HEK293 (cell line): ENCODE measurements around the gene ARMCX2.

Source experiments
- GLIS2 ChIP-seq: fragments of 450-650 bp; formaldehyde crosslinking; IDR thresholded peaks from 2 replicates; pipeline ENCODE4 v1.5.1; 2016; ENCODE audit warnings: missing biosample characterization, missing genetic modification characterization
- HIC1 ChIP-seq: fragments of 450-650 bp; formaldehyde crosslinking; IDR thresholded peaks from 2 replicates; pipeline ENCODE4 v1.5.1; 2016; ENCODE audit warnings: missing biosample characterization, missing genetic modification characterization
- INSM2 ChIP-seq: fragments of 450-650 bp; formaldehyde crosslinking; IDR thresholded peaks from 2 replicates; pipeline ENCODE4 v1.5.1; 2016; ENCODE audit warnings: missing biosample characterization, missing genetic modification characterization
- PRDM1 ChIP-seq: fragments of 450-650 bp; formaldehyde crosslinking; IDR thresholded peaks from 2 replicates; pipeline ENCODE4; 2016; ENCODE audit warnings: missing biosample characterization, missing genetic modification characterization
- REPIN1 ChIP-seq: fragments of 450-650 bp; formaldehyde crosslinking; IDR thresholded peaks from 2 replicates; pipeline ENCODE4 v1.5.1; 2017; ENCODE audit warnings: missing biosample characterization, missing genetic modification characterization, low read depth
- TCF7L2 ChIP-seq: IDR thresholded peaks from 2 replicates; pipeline ENCODE4 v1.6.1; 2011; ENCODE audit warnings: low read depth, mild to moderate bottlenecking, inconsistent platforms, low read length, moderate library complexity, borderline replicate concordance
- ZNF274 ChIP-seq, 2 experiments: fragments of 200-500 bp in 1 of 2; fragments of 450-650 bp in 1 of 2; sonication (Bioruptor generic) in 1 of 2; formaldehyde crosslinking in 1 of 2; IDR thresholded peaks; 2 replicates each; pipeline versions ENCODE4 v1.5.1 to v1.6.1; 2014 to 2016; ENCODE audit warnings: borderline replicate concordance in 1 of 2, inconsistent platforms in 1 of 2, low read length in 1 of 2, missing biosample characterization in 1 of 2, missing genetic modification characterization in 1 of 2
- ZNF350 ChIP-seq: fragments of 450-650 bp; formaldehyde crosslinking; IDR thresholded peaks from 2 replicates; pipeline ENCODE4 v1.5.0; 2017; ENCODE audit warnings: missing biosample characterization, mild to moderate bottlenecking, missing genetic modification characterization
- ZNF423 ChIP-seq: fragments of 450-650 bp; formaldehyde crosslinking; IDR thresholded peaks from 2 replicates; pipeline ENCODE4 v1.5.1; 2016; ENCODE audit warnings: missing biosample characterization, missing genetic modification characterization
- ZNF514 ChIP-seq: fragments of 450-650 bp; formaldehyde crosslinking; IDR thresholded peaks from 2 replicates; pipeline ENCODE4 v1.5.1; 2016; ENCODE audit warnings: missing biosample characterization, missing genetic modification characterization
- ZNF585B ChIP-seq: fragments of 450-650 bp; formaldehyde crosslinking; IDR thresholded peaks from 2 replicates; pipeline ENCODE4 v1.5.1; 2016; ENCODE audit warnings: missing biosample characterization, missing genetic modification characterization
- ZNF624 ChIP-seq: fragments of 450-650 bp; formaldehyde crosslinking; IDR thresholded peaks from 2 replicates; pipeline ENCODE4 v1.5.1; 2017; ENCODE audit warnings: missing biosample characterization, missing genetic modification characterization
- TF ChIP-seq, protein P1 (sequence below): fragments of 450-650 bp; formaldehyde crosslinking; IDR thresholded peaks from 2 replicates; pipeline ENCODE4 v1.5.1; 2016; ENCODE audit warnings: missing biosample characterization, missing genetic modification characterization
- TF ChIP-seq, protein P2 (sequence below): fragments of 450-650 bp; formaldehyde crosslinking; IDR thresholded peaks from 2 replicates; pipeline ENCODE4 v1.5.1; 2016; ENCODE audit warnings: missing biosample characterization, missing genetic modification characterization

DNA sequence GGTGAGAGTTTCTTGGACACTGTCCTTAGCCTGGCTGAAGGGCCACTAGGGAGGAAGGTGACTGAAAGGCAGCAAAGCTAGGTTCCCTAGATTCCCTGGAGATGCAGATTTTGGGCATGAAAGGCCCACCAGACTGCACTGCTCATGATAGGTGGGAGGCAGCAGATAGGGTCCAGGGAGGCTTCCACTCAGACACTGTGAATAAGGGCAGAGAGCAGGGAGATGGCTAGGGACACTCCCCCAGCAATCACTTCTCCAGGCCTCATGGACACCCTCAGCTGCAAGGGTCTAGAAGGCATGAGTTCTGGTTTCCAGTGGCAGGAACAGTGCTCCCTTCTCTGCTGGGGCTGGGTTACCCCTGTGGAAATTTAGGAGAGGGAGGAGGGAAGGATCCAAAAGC lies 20.1 kb downstream of the ARMCX2 start:
- no peak for TF ChIP-seq PRDM1 (tag by site-specific recombination)
- TF ChIP-seq, protein P1, sequence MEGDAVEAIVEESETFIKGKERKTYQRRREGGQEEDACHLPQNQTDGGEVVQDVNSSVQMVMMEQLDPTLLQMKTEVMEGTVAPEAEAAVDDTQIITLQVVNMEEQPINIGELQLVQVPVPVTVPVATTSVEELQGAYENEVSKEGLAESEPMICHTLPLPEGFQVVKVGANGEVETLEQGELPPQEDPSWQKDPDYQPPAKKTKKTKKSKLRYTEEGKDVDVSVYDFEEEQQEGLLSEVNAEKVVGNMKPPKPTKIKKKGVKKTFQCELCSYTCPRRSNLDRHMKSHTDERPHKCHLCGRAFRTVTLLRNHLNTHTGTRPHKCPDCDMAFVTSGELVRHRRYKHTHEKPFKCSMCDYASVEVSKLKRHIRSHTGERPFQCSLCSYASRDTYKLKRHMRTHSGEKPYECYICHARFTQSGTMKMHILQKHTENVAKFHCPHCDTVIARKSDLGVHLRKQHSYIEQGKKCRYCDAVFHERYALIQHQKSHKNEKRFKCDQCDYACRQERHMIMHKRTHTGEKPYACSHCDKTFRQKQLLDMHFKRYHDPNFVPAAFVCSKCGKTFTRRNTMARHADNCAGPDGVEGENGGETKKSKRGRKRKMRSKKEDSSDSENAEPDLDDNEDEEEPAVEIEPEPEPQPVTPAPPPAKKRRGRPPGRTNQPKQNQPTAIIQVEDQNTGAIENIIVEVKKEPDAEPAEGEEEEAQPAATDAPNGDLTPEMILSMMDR, result no peak
- TF ChIP-seq HIC1 (tag by site-specific recombination), result no peak
- no peak for TF ChIP-seq GLIS2
- no peak for TF ChIP-seq ZNF274 (IDR thresholded peaks at IDR 0.05; ENCODE audit: low read length)
- no peak for TF ChIP-seq ZNF274 (tag by site-specific recombination; IDR thresholded peaks at IDR 0.05; ENCODE audit: borderline replicate concordance)
- no peak for TF ChIP-seq ZNF514 (tag by site-specific recombination)
- TF ChIP-seq REPIN1 (tag by site-specific recombination), result no peak
- TF ChIP-seq INSM2 (tag by site-specific recombination), result no peak
- no peak for TF ChIP-seq ZNF350
- TF ChIP-seq ZNF423, result no peak
- TF ChIP-seq TCF7L2, result no peak
- no peak for TF ChIP-seq ZNF624 (tag by site-specific recombination)
- no peak for TF ChIP-seq ZNF585B (tag by site-specific recombination)
- TF ChIP-seq, protein P2, sequence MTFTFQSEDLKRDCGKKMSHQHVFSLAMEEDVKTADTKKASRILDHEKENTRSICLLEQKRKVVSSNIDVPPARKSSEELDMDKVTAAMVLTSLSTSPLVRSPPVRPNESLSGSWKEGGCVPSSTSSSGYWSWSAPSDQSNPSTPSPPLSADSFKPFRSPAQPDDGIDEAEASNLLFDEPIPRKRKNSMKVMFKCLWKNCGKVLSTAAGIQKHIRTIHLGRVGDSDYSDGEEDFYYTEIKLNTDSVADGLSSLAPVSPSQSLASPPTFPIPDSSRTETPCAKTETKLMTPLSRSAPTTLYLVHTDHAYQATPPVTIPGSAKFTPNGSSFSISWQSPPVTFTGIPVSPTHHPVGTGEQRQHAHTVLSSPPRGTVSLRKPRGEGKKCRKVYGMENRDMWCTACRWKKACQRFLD (tag by site-specific recombination), result no peak
